Hypothalamus (tissue), 51 donors: Measurements from ENCODE around the gene DNAJB2.
"Not testable (repeated sequence)": the region's sequence is repeated elsewhere in the genome, so short reads cannot be mapped to it uniquely, and the experiment has no call there.

Experiments used
- DNase-seq, 51 donors: peaks; one replicate each; lab custom pipeline; 2025; lab: John Stamatoyannopoulos, UW

The DNAJB2 gene

GRCh38 chr2:219282943-219283581, 3.9 kb downstream of the DNAJB2 start:
- DNase-seq, result peak in 5 of 51 donors; percentile 13 to 55 (median 32)

- no peak for DNase-seq
Measured at GRCh38 chr2:219284501-219285372, 5.6 kb downstream of the DNAJB2 start.

DNA sequence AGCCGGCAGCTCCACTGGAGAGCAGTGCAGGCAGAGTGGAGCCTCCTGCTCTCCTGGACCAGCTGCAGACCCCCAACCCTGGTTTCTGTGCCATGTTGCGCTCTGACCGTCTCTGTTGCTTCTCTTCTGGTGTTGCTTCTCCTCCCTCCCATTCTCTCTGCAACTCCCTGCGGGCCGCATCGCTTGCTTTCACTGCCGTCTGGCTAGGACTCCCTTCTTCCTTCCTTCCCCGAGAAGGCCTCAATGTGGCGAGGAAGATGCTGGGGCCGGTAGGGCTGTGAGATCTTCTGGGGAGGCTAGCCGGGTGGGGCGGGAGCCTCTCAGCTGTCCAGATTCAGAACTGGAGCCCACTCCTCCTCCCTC, 6.2 kb downstream of the DNAJB2 start:
- no peak for DNase-seq

DNA sequence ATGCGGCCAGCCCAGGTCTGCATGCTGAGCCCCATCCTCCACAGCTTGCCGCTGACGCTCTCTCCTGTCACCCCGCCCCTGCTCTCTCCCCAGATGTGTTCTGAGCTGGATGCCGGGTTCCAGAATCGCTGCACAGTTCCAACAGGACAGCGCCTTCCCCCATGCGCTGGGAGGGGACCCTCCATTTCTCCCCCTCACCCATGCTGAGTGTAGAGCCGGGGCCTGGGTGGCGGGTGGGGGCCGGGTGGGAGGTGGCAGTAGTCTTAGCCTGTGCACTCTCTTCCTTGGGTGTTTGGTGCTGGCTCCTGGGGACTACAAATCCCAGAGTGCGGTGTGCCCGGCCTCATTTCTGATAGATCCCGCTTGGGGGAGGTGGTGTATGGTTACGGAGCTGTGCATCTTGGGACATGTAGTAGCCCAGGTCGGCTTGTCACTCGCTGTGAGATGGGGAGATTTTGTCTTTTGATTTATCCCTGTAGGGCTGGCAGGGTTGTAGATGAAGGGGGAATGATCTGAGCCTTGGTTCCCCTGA, 6.8 kb downstream of the DNAJB2 start:
- DNase-seq, result peak in 26 of 51 donors; percentile 17 to 82 (median 50)

- DNase-seq, result peak in 21 of 51 donors; percentile 34 to 67 (median 49)
Measured at GRCh38 chr2:219286436-219287115, 7.4 kb downstream of the DNAJB2 start.

GRCh38 chr2:219287116-219287440, 7.9 kb downstream of the DNAJB2 start:
- not testable (repeated sequence) for DNase-seq

- no peak for DNase-seq
Measured at GRCh38 chr2:219287580-219288265, 8.6 kb downstream of the DNAJB2 start.

GRCh38 chr2:219289195-219289536, 10.0 kb downstream of the DNAJB2 start:
- no peak for DNase-seq

DNA sequence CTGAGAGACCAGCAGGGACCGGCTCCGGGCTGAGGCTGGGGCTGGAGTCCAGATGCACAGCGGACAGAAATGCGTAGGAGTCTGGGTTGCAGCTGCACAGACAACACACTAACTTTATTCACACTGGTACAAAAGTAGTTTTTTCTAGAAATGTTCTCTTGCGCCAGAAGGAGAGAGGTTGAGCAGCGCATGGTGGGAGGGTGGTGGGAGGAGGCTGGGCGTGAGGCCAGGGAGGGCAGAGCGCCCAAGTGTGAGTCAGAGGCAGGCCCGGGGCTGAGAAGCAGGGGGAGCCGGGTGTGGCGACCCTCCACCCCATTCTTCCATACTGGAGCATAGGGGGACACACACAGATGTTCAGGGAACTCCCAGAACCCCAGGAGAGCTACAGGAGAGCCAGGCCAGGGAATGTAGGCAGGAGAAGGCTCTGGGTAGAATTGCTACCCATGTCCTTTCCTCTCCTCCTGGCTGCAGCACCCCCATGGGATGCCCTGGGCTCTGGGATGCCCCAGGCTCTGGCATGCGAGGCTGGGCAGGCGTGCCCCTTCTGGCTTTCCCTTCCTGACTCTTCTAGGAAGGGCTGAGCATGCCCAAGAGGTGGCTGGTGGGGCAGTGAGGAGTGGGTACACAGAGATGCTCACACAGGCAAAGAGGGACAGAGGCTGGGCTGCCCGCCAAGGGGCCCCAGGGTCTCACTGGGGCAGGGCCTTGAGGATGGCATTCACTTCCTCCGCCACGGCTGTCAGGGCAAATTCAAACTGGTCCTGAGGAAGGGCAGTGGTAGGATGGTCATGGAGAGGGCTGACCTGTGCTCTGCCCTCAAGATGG, 10.6 kb downstream of the DNAJB2 start:
- DNase-seq, result peak in 49 of 51 donors; percentile 25 to 94 (median 79)

DNA sequence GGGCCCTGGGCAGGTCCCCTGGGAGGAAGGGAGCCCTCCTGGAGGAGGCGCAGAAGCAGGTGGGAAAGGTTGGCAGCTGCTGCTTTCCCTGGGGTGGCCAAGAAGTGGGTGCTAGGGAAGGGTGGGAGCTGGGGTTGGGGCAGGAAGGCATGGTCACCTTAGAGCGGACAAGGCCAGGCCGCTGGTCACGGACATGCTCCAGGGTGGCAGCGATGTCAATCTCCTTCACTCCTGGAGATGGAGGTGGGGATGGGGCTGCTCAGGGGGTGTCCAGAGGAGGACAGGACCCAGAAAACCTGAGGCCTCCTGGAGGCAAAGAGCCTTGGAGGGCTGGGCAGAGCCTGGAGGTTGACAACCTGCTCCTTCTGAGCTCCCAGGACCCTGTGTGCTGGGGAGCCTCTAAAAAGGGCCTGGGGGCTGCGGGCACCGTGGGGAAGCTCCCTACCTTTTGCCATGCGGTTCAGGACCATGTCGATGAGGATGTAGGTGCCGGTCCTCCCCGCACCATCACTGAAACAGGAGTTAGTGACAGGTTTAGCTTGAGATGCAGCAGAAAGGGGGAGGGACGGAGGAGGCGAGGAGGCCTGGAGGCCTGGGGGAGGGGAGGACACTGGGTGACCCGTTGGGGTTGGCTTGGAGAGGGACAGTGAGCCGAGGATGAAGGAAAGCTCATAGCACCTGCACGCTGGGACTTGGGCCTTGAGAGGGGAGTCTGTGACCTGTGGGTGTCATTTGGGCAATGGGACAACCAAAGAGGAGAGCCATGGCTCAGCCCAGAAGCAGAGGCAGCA, 11.4 kb downstream of the DNAJB2 start:
- DNase-seq, result no peak

- DNase-seq, result no peak
Measured at GRCh38 chr2:219291394-219291793, 12.2 kb downstream of the DNAJB2 start.

GRCh38 chr2:219291910-219292490, 12.8 kb downstream of the DNAJB2 start:
- DNase-seq, result no peak

GRCh38 chr2:219292616-219293015, 13.4 kb downstream of the DNAJB2 start:
- DNase-seq, result no peak

- no peak for DNase-seq
Measured at GRCh38 chr2:219293736-219294231, 14.6 kb downstream of the DNAJB2 start.

DNA sequence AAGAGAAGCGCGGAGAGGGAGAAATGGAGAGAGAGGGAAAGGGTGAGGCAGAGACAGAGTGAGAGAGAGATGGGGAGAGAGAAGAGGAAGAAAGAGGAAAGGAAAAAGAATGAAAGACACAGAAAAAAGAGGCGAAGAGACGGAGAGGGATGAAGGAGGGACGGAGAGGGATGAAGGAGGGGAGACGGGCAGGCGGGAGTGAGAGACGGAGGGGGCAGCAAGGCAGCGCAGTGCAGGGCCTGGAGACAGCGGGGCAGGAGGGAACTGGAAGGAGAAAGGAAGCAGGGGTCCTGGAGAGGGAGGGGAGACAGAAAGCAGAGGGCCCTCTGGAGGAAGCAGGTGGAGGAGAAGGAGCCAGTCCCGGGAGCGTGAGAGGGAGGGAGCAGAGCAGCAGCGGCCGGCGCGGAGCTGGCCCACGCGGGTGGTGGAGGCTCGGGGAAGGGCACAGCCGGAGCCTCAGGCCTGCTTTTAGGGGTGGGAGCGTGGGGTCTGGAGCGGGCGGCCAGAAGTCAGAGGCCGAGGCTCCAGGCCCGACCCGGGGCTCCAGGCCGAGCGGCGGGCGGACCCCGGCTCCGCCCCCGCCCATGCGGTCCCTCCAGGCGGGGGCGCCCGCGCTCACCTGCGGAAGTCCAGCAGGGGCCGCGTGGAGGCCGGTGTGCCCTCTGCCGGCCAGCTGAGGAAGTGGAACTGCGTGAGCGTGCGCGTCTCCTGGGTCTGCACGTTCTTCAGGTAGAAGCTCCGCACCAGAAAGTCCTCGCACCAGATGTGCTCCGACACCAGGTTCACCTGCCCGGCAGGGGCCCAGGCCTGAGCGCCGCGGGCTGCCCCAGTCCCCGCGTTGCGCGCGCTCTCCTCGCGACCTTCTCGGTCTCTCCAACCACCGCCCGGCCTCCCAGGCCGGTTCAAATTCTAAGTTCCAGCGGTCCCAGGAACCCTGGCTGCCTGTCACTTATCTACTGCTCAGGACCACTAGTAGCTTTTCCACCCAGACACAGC, 15.5 kb downstream of the DNAJB2 start:
- peak in 45 of 51 donors; percentile 14 to 87 (median 74) for DNase-seq

DNA sequence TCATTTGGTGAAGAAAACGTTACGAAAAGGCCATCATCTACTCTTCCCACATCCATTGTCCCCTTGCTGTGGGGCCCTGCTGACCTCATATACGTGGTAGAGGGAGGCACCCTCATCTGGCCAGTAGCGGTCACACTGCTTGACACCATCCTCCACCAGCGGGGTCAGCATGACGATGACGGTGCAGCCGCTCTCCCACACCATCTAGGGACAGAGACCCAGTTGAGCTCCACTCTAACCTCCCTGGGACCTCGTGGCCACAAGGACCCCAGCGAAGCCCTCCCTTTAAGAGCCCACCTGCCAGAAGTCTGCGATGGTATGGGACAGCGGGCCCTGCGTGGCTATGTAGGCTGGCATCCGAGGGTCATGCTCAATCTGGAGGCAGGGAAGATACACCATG, 17.0 kb downstream of the DNAJB2 start:
- DNase-seq, result no peak
